IMR-90 (cell line): Measurements from ENCODE around the gene FNBP1. TPM values are rescaled to one million over a fixed set of nuclear protein-coding genes. Genes with fewer than 3 reads are reported as not detected.

Experiments
- ATAC-seq: fragments of 200-7000 bp; cut with Tn5 transposase; 2 replicates; pipeline ENCODE4 v1.9.1; 2020; ENCODE audit warnings: low read depth, mild to moderate bottlenecking, moderate library complexity
- BruUV-seq: library from RNA; stranded (reverse); fragments of 400-500 nt; replicated peaks from 2 replicates; lab custom pipeline; 2021; lab: Mats Ljungman, UMichigan
- CTCF ChIA-PET: fragments of 300-600 bp; formaldehyde crosslinking; extraction: SDS; loops from one replicate; lab custom pipeline; 2021; ENCODE audit warnings: antibody characterized with exemption; lab: Yijun Ruan, JAX
- POLR2A ChIA-PET: fragments of 300-600 bp; sonication (Branson Sonifier 250); formaldehyde crosslinking; loops from one replicate; lab custom pipeline; 2022; ENCODE audit warnings: antibody characterized with exemption; ENCODE audit not compliant: unreplicated experiment; lab: Charles Lee
- DNase-seq: peaks from one replicate; pipeline ENCODE4 v3.0.0; 2013
- H2AFZ ChIP-seq: replicated peaks from 2 replicates; pipeline ENCODE3; 2013; ENCODE audit warnings: low read length, mild to moderate bottlenecking; ENCODE audit not compliant: poor library complexity
- H2AK5ac ChIP-seq: 2 replicates; pipeline ENCODE4 v1.6.1; 2013; ENCODE audit warnings: low read depth, low read length, inconsistent platforms
- H2AK9ac ChIP-seq: replicated peaks from 2 replicates; pipeline ENCODE3; 2013; ENCODE audit warnings: mild to moderate bottlenecking, low read depth, low read length, moderate library complexity; ENCODE audit not compliant: poor library complexity
- H2BK120ac ChIP-seq: 2 replicates; pipeline ENCODE4 v1.6.1; 2013; ENCODE audit warnings: low read depth, low read length, inconsistent platforms
- H2BK15ac ChIP-seq: 3 replicates; pipeline ENCODE4 v1.6.1; 2013; ENCODE audit warnings: low read depth, low read length, inconsistent platforms
- H2BK20ac ChIP-seq: 2 replicates; pipeline ENCODE4 v1.6.1; 2013; ENCODE audit warnings: low read depth, mild to moderate bottlenecking, inconsistent platforms, low read length, moderate library complexity
- H2BK5ac ChIP-seq: 2 replicates; pipeline ENCODE4 v1.6.1; 2013; ENCODE audit warnings: mild to moderate bottlenecking, low read depth, low read length, inconsistent platforms; ENCODE audit not compliant: poor library complexity, severe bottlenecking
- H3K14ac ChIP-seq: replicated peaks from 2 replicates; pipeline ENCODE4 v1.6.1; 2013; ENCODE audit warnings: low read depth, low read length, inconsistent platforms
- H3K18ac ChIP-seq: 2 replicates; pipeline ENCODE4 v1.6.1; 2013; ENCODE audit warnings: low read depth, low read length, control low read depth
- H3K23ac ChIP-seq: 2 replicates; pipeline ENCODE4 v1.6.1; 2013; ENCODE audit warnings: low read depth, low read length, inconsistent platforms
- H3K27ac ChIP-seq: 2 replicates; pipeline ENCODE4 v1.5.1; 2013; ENCODE audit warnings: mild to moderate bottlenecking, control low read depth, low read length; ENCODE audit not compliant: insufficient read depth
- H3K27me3 ChIP-seq: 2 replicates; pipeline ENCODE4 v1.6.1; 2013; ENCODE audit warnings: low read length; ENCODE audit not compliant: control insufficient read depth, insufficient read depth
- H3K36me3 ChIP-seq: 2 replicates; pipeline ENCODE4 v1.6.1; 2013; ENCODE audit warnings: low read length, mixed read lengths; ENCODE audit not compliant: control insufficient read depth, insufficient read depth
- H3K4ac ChIP-seq: 2 replicates; pipeline ENCODE4 v1.6.1; 2013; ENCODE audit warnings: low read depth, low read length, inconsistent platforms
- H3K4me1 ChIP-seq: 2 replicates; pipeline ENCODE4 v1.6.1; 2013; ENCODE audit warnings: low read length, mixed read lengths; ENCODE audit not compliant: control insufficient read depth, insufficient read depth
- H3K4me2 ChIP-seq: 2 replicates; pipeline ENCODE4 v1.6.1; 2013; ENCODE audit warnings: low read depth, mild to moderate bottlenecking, control low read depth, low read length, moderate library complexity
- H3K4me3 ChIP-seq: 2 replicates; pipeline ENCODE4 v1.5.1; 2013; ENCODE audit warnings: low read depth, mild to moderate bottlenecking, control low read depth, low read length, moderate library complexity; ENCODE audit not compliant: insufficient read depth
- H3K56ac ChIP-seq: 2 replicates; pipeline ENCODE4 v1.6.1; 2013; ENCODE audit warnings: low read length, inconsistent platforms; ENCODE audit not compliant: insufficient read depth; ENCODE audit errors: extremely low read depth
- H3K79me1 ChIP-seq, 2 experiments: 2 replicates each; pipeline ENCODE4 v1.6.1; 2013; ENCODE audit warnings: low read length in 2 of 2, inconsistent platforms in 1 of 2, low read depth in 1 of 2
- H3K9ac ChIP-seq: 2 replicates; pipeline ENCODE4 v1.6.1; 2013; ENCODE audit warnings: low read depth, low read length, control low read depth
- H3K9me1 ChIP-seq: 2 replicates; pipeline ENCODE4 v1.6.1; 2013; ENCODE audit warnings: low read length, inconsistent platforms; ENCODE audit not compliant: insufficient read depth
- H3K9me3 ChIP-seq: 2 replicates; pipeline ENCODE4 v1.6.1; 2013; ENCODE audit warnings: low read length; ENCODE audit not compliant: control insufficient read depth, insufficient read depth
- H4K20me1 ChIP-seq: 2 replicates; pipeline ENCODE4 v1.6.1; 2013; ENCODE audit warnings: low read length, inconsistent platforms; ENCODE audit not compliant: insufficient read depth
- H4K5ac ChIP-seq: 2 replicates; pipeline ENCODE4 v1.6.1; 2013; ENCODE audit warnings: mild to moderate bottlenecking, low read depth, low read length, control low read depth
- H4K8ac ChIP-seq, 2 experiments: 2 replicates each; pipeline ENCODE4 v1.6.1; 2013; ENCODE audit warnings: low read depth in 2 of 2, low read length in 2 of 2, control low read depth in 1 of 2, inconsistent platforms in 1 of 2
- H4K91ac ChIP-seq: 2 replicates; pipeline ENCODE4 v1.6.1; 2013; ENCODE audit warnings: low read depth, low read length, inconsistent platforms; ENCODE audit not compliant: insufficient read depth
- BHLHE40 ChIP-seq: fragments of 150-350 bp; IDR thresholded peaks from 2 replicates; pipeline ENCODE4 v1.6.1; 2016; ENCODE audit warnings: mild to moderate bottlenecking, low read depth, low read length
- CEBPB ChIP-seq: IDR thresholded peaks from 2 replicates; pipeline ENCODE4 v1.6.1; 2012; ENCODE audit warnings: low read depth, low read length, improper control_type of control experiment
- CHD1 ChIP-seq: IDR thresholded peaks from 2 replicates; pipeline ENCODE4 v1.6.1; 2012; ENCODE audit warnings: low read depth, low read length, improper control_type of control experiment
- ELK1 ChIP-seq: fragments of 150-350 bp; IDR thresholded peaks from 2 replicates; pipeline ENCODE4 v1.6.1; 2016; ENCODE audit warnings: low read depth, mild to moderate bottlenecking, low read length, moderate library complexity, borderline replicate concordance
- FOS ChIP-seq: fragments of 150-350 bp; IDR thresholded peaks from 2 replicates; pipeline ENCODE4 v1.6.1; 2016; ENCODE audit warnings: low read depth, low read length
- MAFK ChIP-seq: IDR thresholded peaks from 2 replicates; pipeline ENCODE4 v1.6.1; 2012; ENCODE audit warnings: low read depth, low read length, improper control_type of control experiment
- MAZ ChIP-seq: IDR thresholded peaks from 2 replicates; pipeline ENCODE4 v1.6.1; 2012; ENCODE audit warnings: low read depth, mild to moderate bottlenecking, low read length, improper control_type of control experiment, moderate library complexity, borderline replicate concordance
- MXI1 ChIP-seq: IDR thresholded peaks from 2 replicates; pipeline ENCODE4 v1.6.1; 2012; ENCODE audit warnings: low read depth, mild to moderate bottlenecking, low read length, moderate library complexity, borderline replicate concordance
- NFE2L2 ChIP-seq: fragments of 150-350 bp; IDR thresholded peaks from 2 replicates; pipeline ENCODE4 v1.6.1; 2016; ENCODE audit warnings: low read depth, mild to moderate bottlenecking, low read length
- POLR2A ChIP-seq: IDR thresholded peaks from 2 replicates; pipeline ENCODE4 v1.6.1; 2012; ENCODE audit warnings: mild to moderate bottlenecking, low read depth, low read length
- RAD21 ChIP-seq: IDR thresholded peaks from 2 replicates; pipeline ENCODE4 v1.6.1; 2012; ENCODE audit warnings: low read length, improper control_type of control experiment
- RCOR1 ChIP-seq: IDR thresholded peaks from 2 replicates; pipeline ENCODE4 v1.6.1; 2012; ENCODE audit warnings: mild to moderate bottlenecking, low read length, improper control_type of control experiment; ENCODE audit not compliant: insufficient replicate concordance
- RFX5 ChIP-seq: IDR thresholded peaks from 2 replicates; pipeline ENCODE4 v1.8.0; 2012; ENCODE audit warnings: low read depth, mild to moderate bottlenecking, low read length, moderate library complexity
- SMC3 ChIP-seq: fragments of 150-350 bp; IDR thresholded peaks from 2 replicates; pipeline ENCODE4 v1.6.1; 2016; ENCODE audit warnings: low read depth, mild to moderate bottlenecking, antibody characterized with exemption, low read length, moderate library complexity
- USF2 ChIP-seq: fragments of 150-350 bp; IDR thresholded peaks from 2 replicates; pipeline ENCODE4 v1.6.1; 2017; ENCODE audit warnings: mild to moderate bottlenecking, antibody characterized with exemption, low read length, low read depth
- WGBS, 2 experiments: methylation state at CpG; one replicate each; pipeline versions ENCODE4 v1.1.5 to v1.1.7; 2013; ENCODE audit warnings: missing lambda C conversion rate in 2 of 2; ENCODE audit not compliant: insufficient read length in 1 of 2; ENCODE audit errors: extremely low coverage in 2 of 2; 5-methylcytosine and 5-hydroxymethylcytosine counted together
- dilution Hi-C: fragments of 300-500 bp; cut with HindIII; formaldehyde crosslinking; loops from one replicate; pipeline ENCODE4 v1.14.3; 2018; ENCODE audit warnings: low sequenced_read_pairs; ENCODE audit not compliant: unreplicated experiment
- in situ Hi-C: fragments of 300-500 bp; cut with MboI; formaldehyde crosslinking; loops from 3 replicates; pipeline ENCODE4 v1.14.3; 2019; ENCODE audit warnings: low sequenced_read_pairs, inconsistent platforms, mixed read lengths
- intact Hi-C: fragments of 100-400 bp; cut with micrococcal nuclease; formaldehyde crosslinking; loops from 2 replicates; pipeline ENCODE4 v1.10.0; 2022
- polyA plus RNA-seq, 3 experiments: library from polyadenylated mRNA; depleted of rRNA; stranded (reverse); fragments of >200 nt; gene quantifications; 2 replicates each; pipeline ENCODE4 v1.2.3, GENCODE V29; 2012; ENCODE audit warnings: low replicate concordance in 1 of 3
- total RNA-seq: library from RNA; depleted of rRNA; stranded (reverse); fragments of >200 nt; gene quantifications from 2 replicates; pipeline ENCODE4 v1.2.3, GENCODE V29; 2012
- TF ChIP-seq, protein P1 (sequence below): conservative IDR thresholded peaks from 2 replicates; pipeline ENCODE4 v1.5.1; 2012; ENCODE audit warnings: mild to moderate bottlenecking, low read depth, low read length, improper control_type of control experiment

Gene FNBP1
- total and polyA plus RNA-seq, 2 of the 4 experiments (the other 2 are of a cell fraction), result 10.3 to 15.4 TPM

DNA sequence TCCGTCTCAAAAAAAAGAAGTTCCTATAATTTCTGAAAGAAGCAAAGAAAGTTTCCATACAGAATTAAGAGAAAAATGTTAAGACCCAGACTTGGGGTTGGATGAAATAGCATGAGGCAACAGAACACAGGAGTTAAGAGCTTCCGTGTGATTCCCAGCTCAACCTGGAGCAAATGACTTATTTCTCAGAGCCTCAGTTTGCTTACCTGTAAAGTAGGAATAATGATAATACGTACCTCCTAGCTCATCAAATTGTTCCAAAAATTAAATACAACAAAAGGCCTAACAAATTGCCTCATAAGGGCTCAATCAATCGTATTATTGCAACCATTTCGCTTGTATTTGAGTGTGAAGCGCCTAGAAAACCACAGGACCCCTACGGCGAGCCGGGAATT is 10.1 kb upstream of the FNBP1 start:
- Histone ChIP-seq H3K9ac (peak overlapping the region; percentile 92), H2BK15ac (0 out of 3 replicates have a peak overlapping the region, but pooled peaks have one; percentile 56), H3K9me1 (peaks cover 7% of the 10 kb centered on the region; the same call in 1 of the 2 replicates), H2BK5ac (peak overlapping the region; percentile 91), H3K27me3 (no peaks in the 10 kb centered on the region), H2AK9ac (peak overlapping the region; percentile 89), H2BK120ac (no peak overlapping the region), H2BK20ac (no peak overlapping the region), H3K9me3 (no peaks in the 10 kb centered on the region), H3K23ac (peak overlapping the region; percentile 95), H2AFZ (peak overlapping the region; percentile 99), H3K36me3 (no peaks in the 10 kb centered on the region), H4K8ac (peak overlapping the region; percentile 98), H3K4me1 (no peaks in the 10 kb centered on the region), H3K14ac (peak overlapping the region; percentile 96), H3K27ac (peak overlapping the region; percentile 86), H4K91ac (peak overlapping the region; percentile 94), H3K4me3 (peak overlapping the region; percentile 79), H3K18ac (no peak overlapping the region; the same call in 1 of the 2 replicates), H3K79me1 (peaks cover 23 to 56% of the 10 kb centered on the region in 2 experiments), H3K4ac (peak overlapping the region; percentile 96), H4K20me1 (peaks cover 10% of the 10 kb centered on the region; the same call in 1 of the 2 replicates), H3K56ac (peak overlapping the region; percentile 89), H4K5ac (peak overlapping the region; percentile 89), H2AK5ac (no peak overlapping the region; the same call in 1 of the 2 replicates), H3K4me2 (peak overlapping the region; percentile 79)
- intact Hi-C loops, result no loop called here
- CTCF ChIA-PET, result interaction anchor here (0.6 kb wide), 1 partner anchor 146 kb away, joined by 4 read pairs; no protein-coding TSS in a partner anchor
- dilution Hi-C loops, result no loop called here
- in situ Hi-C loops, result loop anchor here (25.0 kb wide), 1 partner anchor 166 kb away; no protein-coding TSS in a partner anchor
- WGBS, 2 experiments, result 3% methylated on average over 6 of the region's 9 CpGs; no CpG with 5 or more reads in 1 of the 2 experiments
- POLR2A ChIA-PET, result interaction anchor here (0.6 to 1.0 kb wide), 3 partner anchors 9 to 17 kb away, joined by 3 read pairs; no protein-coding TSS in a partner anchor
- DNase-seq (no peak), ATAC-seq (no peak)
- TSS peak; percentile 83 for BruUV-seq
- no peak for TF ChIP-seq FOS
- TF ChIP-seq NFE2L2, result no peak
- TF ChIP-seq RCOR1, result no peak
- TF ChIP-seq MXI1, result no peak
- no peak for TF ChIP-seq CEBPB
- TF ChIP-seq ELK1, result no peak
- no peak for TF ChIP-seq BHLHE40
- TF ChIP-seq MAFK, result no peak
- TF ChIP-seq RAD21, result no peak
- no peak for TF ChIP-seq MAZ
- no peak for TF ChIP-seq RFX5
- TF ChIP-seq POLR2A, result no peak
- TF ChIP-seq CHD1, result no peak
- TF ChIP-seq, protein P1, sequence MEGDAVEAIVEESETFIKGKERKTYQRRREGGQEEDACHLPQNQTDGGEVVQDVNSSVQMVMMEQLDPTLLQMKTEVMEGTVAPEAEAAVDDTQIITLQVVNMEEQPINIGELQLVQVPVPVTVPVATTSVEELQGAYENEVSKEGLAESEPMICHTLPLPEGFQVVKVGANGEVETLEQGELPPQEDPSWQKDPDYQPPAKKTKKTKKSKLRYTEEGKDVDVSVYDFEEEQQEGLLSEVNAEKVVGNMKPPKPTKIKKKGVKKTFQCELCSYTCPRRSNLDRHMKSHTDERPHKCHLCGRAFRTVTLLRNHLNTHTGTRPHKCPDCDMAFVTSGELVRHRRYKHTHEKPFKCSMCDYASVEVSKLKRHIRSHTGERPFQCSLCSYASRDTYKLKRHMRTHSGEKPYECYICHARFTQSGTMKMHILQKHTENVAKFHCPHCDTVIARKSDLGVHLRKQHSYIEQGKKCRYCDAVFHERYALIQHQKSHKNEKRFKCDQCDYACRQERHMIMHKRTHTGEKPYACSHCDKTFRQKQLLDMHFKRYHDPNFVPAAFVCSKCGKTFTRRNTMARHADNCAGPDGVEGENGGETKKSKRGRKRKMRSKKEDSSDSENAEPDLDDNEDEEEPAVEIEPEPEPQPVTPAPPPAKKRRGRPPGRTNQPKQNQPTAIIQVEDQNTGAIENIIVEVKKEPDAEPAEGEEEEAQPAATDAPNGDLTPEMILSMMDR, result no peak
- TF ChIP-seq SMC3, result no peak
- no peak for TF ChIP-seq USF2
